GM21423 (cell line): ENCODE measurements around the gene CCIN.
"Not testable (repeated sequence)": the region's sequence is repeated elsewhere in the genome, so short reads cannot be mapped to it uniquely, and the experiment has no call there.

Experiments used
- ATAC-seq: cut with Tn5 transposase; IDR thresholded peaks from one replicate; pipeline ENCODE4 v1.9.1; 2021; ENCODE audit warnings: mild to moderate bottlenecking, moderate library complexity; ENCODE audit not compliant: unreplicated experiment

CCIN gene

GRCh38 chr9:36158122-36158521, 11.1 kb upstream of the CCIN start:
- ATAC-seq, result no peak

GRCh38 chr9:36158917-36159316, 10.3 kb upstream of the CCIN start:
- no peak for ATAC-seq

DNA sequence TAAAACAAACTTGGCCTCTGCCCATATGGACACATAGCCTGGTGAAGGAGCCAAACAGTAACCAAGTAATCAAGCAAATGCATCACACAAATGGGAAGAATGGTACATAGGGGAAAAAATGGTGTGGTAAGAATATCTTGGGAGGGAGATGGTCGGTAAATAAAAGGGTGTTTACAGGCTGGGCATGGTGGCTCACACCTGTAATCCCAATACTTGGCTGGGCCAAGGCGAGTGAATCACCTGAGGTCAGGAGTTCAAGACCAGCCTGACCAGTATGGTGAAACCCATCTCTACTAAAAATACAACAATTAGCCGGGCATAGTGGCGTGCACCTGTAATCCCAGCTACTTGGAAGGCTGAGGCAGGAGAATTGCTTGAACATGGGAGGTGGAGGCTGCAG, 9.7 kb upstream of the CCIN start:
- ATAC-seq, result not testable (repeated sequence)

DNA sequence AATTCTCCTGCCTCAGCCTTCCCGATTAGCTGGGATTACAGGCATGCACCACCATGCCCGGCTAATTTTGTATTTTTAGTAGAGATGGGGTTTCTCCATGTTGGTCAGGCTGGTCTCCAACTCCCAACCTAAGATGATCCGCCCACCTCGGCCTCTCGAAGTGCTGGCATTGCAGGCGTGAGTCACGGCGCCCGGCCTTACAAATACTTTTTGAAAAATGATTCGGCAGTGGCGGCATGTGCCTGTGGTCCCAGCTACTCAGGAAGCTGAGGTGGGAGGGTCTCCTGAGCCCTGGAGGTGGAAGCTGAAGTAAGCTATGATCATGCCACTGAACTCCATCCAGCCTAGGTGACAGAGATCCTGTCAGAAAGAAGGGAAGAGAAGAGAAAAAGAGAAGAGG, 9.1 kb upstream of the CCIN start:
- ATAC-seq, result not testable (repeated sequence)

- no peak for ATAC-seq
Measured at GRCh38 chr9:36161187-36161586, 8.0 kb upstream of the CCIN start.

GRCh38 chr9:36162211-36162738, 6.9 kb upstream of the CCIN start:
- ATAC-seq, result no peak

DNA sequence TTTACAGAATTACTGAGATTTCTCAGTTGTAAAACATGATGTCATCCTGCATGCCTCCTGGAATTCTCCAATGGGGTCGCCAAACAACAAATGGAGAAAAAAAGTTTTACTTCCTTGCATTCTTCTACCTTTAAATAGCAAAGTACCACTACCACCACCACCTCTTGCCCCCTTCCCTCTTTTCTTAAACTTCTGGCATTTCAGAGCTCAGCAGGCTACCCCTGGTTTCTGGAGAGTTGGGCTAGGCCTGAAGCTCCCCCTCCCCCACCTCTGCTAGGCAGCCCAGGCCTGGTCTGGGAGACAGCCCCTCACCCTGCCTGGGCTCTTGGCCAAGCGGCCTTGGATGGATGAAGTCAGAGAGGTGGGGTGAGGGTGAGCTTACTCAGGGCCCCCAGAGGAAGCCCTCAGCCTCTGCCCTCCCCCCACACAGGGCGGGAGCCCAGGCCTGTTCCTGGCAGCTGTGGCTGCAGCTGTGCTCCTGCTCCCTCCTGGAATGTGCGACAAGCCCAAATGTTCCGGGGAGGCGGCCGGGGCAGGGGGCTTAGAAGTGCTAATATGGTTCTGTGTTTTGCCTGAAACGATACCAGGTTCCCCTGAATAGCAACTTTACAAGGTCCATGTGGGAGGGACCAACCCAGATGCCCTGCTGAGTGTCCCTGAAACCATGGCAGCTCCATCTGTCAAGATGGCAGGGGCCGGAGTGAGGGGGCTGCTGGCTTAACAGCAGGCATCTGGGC, 6.0 kb upstream of the CCIN start:
- ATAC-seq, result no peak

- no peak for ATAC-seq
Measured at GRCh38 chr9:36163786-36164170, 5.4 kb upstream of the CCIN start.

DNA sequence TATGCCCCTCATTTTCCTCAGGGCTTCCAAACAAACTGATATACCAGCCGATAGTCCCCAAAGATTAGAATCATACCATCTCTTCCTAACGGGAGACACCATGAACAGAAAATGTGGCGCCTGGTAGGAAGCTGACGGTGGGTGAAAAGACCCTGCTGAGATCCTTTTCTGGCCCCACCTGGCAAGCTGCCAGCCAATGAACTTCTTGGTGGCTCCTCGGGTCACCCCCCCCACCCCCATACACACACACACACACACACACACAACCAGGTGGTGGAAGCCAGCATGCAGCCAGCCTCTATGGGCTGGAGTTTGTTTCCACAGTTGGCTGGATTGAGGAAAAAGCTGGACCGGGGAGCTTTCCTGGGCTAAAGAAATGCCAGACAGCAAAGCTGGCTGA, 4.8 kb upstream of the CCIN start:
- ATAC-seq, result no peak

DNA sequence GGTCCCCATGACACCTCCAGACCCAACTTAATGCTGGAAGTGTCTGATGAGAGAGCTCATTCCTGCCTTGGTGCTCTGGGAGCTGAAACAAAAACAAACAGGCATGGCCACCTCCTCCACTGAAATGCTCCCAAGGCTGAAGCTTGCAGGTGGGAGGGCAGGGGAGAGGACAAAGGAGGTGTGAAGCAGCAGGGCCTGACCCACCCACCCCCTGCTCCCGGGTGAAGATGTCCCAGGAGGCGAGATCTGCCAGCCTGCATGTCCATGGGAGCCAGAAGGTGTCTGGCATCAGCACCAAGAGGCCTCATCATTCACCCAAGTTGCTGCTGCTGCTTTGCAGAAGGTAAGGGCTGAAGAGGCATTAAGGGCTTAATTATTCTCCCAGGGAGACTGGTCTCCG, 4.2 kb upstream of the CCIN start:
- ATAC-seq, result no peak

DNA sequence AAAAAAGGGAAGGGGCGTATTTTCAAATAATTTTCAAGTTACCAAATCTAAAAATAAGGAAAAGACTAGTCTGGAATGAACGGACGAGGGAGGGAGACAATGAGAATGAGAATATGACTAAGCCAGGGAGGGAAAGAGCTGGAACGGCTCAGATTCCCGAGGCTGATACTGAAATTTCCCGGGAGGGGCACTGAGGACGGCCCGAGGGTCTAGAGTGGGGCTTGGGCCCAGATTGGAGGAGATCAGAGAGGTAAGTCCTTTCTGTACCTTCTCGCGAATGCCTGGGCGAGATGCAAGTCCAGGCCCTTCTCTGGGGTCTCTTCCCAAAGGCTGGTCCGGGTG, 3.4 kb upstream of the CCIN start:
- ATAC-seq, result no peak

- no peak for ATAC-seq
Measured at GRCh38 chr9:36166168-36166927, 2.8 kb upstream of the CCIN start.

GRCh38 chr9:36169708-36170107, 520 bp downstream of the CCIN start:
- no peak for ATAC-seq

- no peak for ATAC-seq
Measured at GRCh38 chr9:36170531-36170930, 1.3 kb downstream of the CCIN start.

DNA sequence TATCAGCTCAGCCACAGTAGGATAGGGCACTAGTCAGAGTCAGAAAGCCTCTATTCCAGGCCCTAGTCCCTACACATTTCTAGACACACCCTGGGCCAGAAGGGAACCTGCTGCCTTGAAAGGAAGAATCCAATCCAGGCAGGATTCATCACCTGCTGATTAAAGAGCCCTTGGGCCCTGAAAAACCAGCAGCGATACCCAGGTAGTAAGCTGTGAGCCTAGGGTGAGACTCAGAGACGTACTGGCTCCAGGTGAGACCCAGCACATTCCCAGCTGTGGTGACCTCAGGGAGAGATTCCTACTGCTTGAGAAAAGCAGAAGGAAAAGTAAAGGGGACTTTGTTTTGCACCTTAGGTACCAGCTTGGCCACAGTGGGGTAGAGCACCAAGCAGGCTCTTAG, 4.7 kb downstream of the CCIN start:
- no peak for ATAC-seq

DNA sequence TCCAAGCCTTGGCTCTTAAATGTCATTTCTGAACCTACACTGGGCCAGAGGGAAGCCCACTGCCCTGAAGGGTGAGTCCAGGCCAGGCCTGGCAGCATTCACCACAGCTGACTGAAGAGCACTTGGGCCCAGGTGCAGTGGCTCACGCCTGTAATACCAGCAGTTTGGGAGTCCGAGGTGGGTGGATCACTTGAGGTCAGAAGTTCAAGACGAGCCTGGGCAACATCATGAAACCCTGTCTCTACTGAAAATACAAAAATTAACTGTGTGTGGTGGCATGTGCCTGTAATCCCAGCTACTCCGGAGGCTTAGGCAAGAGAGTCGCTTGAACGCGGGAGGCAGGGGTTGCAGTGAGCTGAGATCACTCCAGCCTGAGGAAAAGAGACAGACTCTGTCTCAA, 5.1 kb downstream of the CCIN start:
- ATAC-seq, result no peak

DNA sequence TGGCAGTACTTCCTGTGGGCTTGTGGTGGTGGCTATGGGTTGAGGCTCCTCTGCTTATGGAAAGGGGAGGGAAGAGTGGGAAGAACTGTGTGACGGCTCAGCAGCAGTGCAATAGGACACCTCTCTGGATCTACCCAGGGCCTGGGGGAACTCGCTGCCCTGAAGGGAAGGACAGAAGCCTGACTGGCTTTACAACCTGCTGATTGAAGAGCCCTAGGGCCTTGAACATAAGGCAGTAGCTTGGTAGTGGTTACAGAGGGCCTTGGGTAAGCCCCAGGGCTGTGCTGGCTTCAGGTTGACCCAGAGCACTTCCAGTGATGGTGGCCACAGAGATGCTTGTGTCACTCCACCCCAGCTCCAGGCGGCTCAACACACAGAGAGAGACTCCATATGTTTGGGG, 5.5 kb downstream of the CCIN start:
- ATAC-seq, result no peak

GRCh38 chr9:36175209-36175608, 6.0 kb downstream of the CCIN start:
- not testable (repeated sequence) for ATAC-seq

DNA sequence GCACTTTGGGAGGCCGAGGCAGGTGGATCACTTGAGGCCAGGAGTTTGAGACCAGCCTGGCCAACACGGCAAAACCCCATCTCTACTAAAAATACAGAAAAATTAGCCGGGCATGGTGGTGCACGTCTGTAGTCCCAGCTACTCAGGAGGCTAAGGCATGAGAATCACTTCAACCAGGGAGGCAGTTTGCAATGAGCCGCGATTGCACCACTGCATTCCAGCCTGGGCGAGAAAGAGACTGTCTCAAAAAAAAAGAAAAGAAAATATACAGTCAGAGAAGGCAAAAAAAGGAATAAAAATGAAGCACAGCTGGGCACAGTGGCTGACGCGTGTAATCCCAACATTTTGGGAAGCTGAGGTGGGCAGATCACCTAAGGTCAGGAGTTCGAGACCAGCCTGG, 7.3 kb downstream of the CCIN start:
- ATAC-seq, result not testable (repeated sequence)

DNA sequence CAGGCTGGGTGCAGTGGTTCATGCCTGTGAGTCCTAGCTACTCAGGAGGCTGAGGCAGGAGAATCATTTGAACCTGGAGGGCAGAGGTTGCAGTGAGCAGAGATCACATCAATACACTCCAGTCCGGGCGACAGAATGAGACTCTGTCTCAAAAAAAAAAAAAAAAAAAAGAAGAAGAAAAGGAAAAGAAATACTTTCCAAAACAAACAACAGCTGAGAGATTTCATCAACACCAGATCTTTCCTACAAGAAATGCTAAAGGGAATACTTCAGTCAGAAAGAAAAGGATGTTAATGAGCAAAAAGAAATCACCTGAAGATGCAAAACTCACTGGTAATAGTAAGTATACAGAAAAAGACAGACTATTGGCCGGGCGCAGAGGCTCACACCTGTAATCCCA, 8.4 kb downstream of the CCIN start:
- no peak for ATAC-seq

- ATAC-seq, result not testable (repeated sequence)
Measured at GRCh38 chr9:36180243-36180642, 11.1 kb downstream of the CCIN start.

GRCh38 chr9:36187414-36187813, 18.2 kb downstream of the CCIN start:
- no peak for ATAC-seq
